Retinal pigment epithelial cell (primary cell): ENCODE results near the gene GDE1.

ENCODE experiments used
- DNase-seq: peaks from one replicate; pipeline ENCODE4 v3.0.0-alpha.2; 2010; ENCODE audit warnings: low read depth
- H3K4me3 ChIP-seq: 2 replicates; pipeline ENCODE4 v1.5.1; 2011; ENCODE audit warnings: mild to moderate bottlenecking, low read length, control low read depth, moderate library complexity
- TF ChIP-seq, protein P1 (sequence below): conservative IDR thresholded peaks from 2 replicates; pipeline ENCODE4 v1.5.1; 2011; ENCODE audit warnings: low read depth, low read length, control low read depth, inconsistent platforms

GDE1 gene

DNA sequence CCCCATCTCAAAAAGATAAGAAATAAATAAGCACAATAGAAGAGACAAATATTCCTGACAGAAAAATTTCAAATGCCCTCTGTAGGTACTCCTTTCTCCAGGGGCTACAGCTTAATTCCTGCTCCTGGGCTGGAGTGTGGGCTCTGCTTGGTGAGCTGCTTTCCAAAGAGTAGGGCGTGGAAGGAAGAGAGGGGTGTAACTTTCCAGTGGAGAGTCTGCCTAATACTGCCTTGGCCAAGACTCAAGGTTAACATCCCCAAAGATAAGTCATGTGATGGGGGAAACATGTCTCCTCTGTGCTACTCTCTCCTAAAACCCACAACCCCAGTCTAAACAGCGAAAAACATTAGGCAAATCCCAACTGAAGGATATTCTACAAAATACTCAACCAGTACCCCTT lies 61.5 kb downstream of the GDE1 start:
- H3K4me3 ChIP-seq = no peak overlapping the region
- TF ChIP-seq, protein P1, sequence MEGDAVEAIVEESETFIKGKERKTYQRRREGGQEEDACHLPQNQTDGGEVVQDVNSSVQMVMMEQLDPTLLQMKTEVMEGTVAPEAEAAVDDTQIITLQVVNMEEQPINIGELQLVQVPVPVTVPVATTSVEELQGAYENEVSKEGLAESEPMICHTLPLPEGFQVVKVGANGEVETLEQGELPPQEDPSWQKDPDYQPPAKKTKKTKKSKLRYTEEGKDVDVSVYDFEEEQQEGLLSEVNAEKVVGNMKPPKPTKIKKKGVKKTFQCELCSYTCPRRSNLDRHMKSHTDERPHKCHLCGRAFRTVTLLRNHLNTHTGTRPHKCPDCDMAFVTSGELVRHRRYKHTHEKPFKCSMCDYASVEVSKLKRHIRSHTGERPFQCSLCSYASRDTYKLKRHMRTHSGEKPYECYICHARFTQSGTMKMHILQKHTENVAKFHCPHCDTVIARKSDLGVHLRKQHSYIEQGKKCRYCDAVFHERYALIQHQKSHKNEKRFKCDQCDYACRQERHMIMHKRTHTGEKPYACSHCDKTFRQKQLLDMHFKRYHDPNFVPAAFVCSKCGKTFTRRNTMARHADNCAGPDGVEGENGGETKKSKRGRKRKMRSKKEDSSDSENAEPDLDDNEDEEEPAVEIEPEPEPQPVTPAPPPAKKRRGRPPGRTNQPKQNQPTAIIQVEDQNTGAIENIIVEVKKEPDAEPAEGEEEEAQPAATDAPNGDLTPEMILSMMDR = no peak
- no peak for DNase-seq

DNA sequence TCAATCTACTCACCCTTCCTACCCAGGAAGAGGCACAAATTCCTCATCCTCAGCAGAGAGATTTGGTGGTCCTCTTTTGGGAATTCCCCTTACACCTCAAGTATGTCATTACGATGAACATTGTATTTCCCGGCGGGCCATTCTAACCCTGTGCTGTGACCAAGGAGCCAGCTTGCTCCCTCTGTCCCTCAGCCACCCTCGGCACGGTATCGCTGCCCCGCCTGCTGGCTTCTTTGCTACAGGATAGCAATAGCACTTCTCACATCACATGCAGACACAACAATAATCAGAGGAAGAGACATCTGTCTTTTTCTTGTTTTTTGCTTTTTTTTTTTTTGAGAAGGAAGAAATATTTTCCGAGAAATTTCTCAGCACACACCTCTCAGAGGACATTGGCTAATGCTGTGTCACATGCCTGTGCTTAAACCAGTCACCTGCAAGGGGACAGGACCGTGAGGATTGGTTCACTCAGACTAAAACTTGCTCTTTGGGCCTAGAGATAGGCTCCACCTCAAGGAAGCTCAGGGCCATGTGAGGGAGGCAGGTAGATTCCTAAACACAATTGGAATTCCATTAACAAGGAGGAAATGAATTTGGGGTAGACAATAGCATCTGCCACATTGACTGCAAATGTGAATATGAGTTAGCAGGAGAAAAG lies 63.0 kb downstream of the GDE1 start:
- H3K4me3 ChIP-seq = no peak overlapping the region
- DNase-seq = no peak
- TF ChIP-seq, protein P1 = no peak
